ENCODE data around the gene BCL2L1.

- TF ChIP-seq CTCF (IDR thresholded peaks at IDR 0.05) = no peak
- TF ChIP-seq EZH2 (IDR thresholded peaks at IDR 0.05) = no peak
- TF ChIP-seq EZH2phosphoT487 (IDR thresholded peaks at IDR 0.05) = no peak
These were observed 49.2 kb downstream of the BCL2L1 start for GRCh38 chr20:31673435-31673834.

Data from neural progenitor cell (in vitro differentiated cells).